Measurements from ENCODE around the gene LTBR.

The LTBR gene

DNA sequence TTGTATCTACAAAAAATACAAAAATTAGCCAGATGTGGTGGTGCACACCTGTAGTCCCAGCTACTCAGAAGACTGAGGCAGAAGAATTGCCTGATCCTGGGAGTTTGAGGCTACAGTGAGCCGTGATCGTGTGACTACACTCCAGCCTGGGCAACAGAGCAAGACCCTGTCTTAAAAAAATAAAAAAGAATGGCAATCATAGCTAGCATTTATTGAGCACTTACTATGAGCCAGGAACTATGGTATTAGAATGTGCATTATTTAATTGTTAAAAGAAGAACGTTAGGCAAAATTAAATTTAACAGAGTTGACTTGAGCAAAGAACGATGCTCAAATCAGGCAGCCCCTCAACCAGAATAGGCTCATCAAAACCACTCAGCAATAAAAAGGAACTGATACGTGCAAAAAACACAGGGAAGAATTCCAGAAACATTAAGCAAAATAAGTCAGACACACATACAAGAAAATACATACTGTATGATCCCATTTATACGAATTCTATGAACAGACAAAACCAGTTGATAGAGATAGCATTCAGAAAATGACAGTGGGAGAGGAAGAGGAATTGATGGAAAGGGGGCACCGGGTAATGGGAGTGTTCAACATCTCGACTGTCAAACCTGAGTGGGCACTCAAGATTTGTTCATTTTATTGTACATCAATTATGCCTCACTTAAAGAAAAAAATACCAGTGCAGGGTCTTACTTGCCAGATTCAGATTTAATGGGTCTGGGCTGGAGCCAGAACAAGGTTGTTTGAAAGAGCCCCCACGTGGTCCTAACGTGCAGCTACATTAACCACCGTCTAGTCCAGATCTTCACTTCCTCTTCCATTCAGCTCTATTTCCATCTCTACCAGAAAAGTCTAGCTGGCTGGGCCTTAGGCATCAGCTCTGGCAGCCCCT, 16.6 kb upstream of the LTBR start:
- H3K27ac ChIP-seq = peak overlapping the region; percentile 18
- no peak for DNase-seq (ENCODE audit: low read depth, low spot score)

DNA sequence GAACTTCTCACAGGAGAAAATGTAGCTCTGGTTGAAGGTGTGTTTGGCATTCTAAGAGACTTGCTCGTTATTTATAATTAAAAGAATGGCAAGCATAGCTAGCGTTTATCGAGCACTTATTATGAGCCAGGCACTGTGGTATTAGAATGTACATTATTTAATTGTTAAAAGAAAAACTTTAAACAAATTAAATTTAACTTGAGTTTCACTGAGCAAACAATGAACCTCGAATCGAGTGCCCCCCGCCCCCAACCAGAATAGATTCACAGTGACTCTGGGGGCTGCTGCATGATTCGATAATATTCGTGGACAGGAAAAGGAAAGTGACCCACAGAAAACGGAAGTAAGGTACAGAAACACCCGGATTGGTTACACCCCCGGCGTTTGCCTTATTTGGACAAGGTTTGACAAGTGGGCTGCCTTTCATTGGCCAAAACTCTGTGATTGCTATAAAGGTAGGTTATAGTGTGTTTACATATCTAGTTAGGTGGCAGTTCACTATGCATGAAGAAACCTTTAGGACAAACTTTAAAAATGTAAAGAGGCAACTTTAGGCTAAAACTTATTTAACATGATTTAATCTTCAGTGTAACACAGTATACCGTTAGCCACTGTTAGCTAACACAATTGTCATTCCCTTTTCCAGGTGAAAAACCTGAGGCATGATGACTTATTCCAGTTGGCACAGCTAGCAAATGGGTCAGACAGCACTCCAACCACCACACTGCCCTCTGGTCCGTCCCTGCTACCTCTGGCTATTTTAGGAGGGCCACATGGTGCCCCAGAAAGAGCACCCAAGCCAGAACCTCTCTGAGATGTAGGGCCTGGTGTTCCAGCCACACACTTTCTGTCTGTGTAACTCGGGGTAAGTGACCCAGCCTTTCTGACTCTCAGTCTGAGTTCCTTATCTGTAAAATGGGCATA, 15.7 kb upstream of the LTBR start:
- no peak for DNase-seq (ENCODE audit: low read depth, low spot score)
- H3K27ac ChIP-seq = peak overlapping the region; percentile 18

DNA sequence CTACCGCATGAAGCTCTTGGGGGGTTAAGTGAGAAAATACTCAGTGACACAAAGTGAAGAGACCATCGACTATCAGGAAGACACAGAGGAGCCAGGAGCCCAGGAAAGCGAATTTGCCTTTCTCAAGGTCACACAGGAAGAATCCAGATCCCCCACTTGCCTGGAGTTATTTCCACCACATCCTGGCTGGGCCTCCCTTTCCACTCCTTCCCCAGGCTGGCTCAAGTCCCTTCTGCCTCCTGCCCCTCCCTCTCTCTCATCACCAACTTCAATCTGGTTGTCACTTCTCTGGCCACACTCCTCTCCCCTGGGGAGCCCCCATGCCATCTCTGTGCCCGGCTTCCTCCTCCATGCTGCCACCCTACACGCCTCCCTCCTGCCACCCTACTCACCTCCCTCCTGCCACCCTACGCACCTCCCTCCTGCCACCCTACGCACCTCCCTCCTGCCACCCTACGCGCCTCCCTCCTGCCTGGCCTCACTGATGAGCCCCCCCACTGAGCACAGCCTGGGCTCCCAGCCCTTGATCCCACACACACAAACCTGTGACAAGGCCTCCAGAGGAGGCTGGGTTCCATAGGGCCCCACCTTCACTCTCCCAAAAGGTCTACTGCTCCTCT, 14.9 kb upstream of the LTBR start:
- no peak for DNase-seq (ENCODE audit: low read depth, low spot score)
- H3K27ac ChIP-seq = peak overlapping the region; percentile 18

DNA sequence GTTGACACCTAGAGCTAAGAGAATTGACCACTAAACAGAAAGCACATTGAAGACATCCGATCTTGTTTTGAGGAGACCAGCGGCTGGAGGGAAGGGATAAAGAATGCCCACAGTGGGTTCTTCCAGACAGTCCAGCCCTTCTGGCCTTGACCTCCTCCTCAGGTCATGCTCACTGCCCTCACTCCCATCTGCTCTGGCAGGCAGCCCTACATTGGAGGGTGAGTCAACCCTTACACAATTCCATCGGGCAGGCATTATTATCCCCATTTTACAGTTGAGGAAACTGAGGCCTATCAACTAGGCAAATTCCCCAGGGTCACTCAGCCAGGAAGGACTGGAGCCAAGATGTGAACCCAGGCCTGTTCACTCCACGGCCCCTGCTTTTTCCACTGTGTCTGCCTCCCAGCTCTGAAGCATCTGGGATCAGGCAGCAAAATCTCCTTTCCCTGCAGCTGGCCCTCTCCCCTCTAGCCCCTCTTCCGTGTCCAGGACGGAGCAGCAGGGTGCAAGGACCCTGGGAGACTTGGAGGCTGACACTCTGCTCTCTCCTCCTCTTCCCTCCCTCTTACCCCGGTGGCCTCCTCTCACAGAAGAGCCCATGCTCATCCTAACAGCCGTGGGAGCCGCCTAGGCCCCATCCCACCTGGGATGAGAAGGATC, 13.9 kb upstream of the LTBR start:
- peak overlapping the region; percentile 99 for H3K27ac ChIP-seq
- no peak for DNase-seq (ENCODE audit: low read depth, low spot score)

DNA sequence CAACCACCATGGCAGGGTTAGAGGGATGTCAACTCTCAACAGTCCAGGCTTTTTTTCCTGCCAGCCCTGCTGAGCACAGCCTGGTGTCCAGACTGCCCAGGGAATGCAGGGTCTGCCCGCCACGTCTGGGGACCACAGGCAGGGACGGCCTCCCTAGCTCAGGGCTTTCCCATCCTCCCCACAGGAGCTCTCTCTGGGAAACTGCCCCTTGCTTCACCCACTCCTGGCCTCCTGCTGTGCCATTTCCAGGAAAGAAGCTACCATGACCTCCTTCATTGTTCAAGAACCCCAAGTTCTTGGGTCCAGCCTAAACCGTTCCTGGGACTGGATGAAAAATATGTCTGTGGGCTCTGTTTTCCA, 13.4 kb upstream of the LTBR start:
- peak overlapping the region; percentile 99 for H3K27ac ChIP-seq
- no peak for DNase-seq (ENCODE audit: low read depth, low spot score)

DNA sequence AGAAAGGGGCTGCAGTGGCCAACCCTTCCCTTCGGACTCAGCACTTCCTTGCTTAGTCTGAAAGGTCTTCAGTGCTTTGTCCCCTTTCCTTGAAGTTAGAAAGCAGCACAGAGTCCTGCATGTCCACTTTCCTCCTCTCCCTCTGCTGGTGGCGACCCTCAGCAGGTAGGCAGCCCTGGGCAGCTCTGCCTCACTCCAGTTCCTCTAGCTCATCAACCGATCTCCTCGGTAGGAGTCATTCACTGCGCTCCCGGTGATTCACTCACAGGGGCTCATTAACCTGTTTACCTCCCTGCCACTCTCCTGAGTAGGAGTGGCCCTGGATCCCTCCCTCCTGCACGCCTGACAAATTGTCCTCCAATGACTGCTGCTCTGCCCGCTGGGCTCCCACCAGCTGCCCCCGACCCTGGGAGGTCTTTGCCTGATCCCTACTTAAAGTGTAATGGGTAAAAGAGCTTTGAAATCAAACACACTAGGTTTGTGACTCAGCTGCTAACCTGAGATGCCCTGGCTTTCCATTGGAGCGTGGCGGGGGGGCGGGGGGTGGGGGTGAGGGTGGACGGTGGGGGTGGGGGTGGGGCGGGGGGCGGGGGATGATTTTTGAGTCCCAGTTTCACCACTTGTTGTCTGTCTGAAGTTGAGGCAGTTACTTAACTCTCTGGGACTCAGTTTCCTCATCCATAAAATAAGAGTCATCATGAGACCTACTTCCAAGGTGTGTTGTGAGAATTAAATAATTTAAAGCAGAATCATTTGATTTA, 12.8 kb upstream of the LTBR start:
- H3K27ac ChIP-seq = peak overlapping the region; percentile 99
- peak; percentile 92 for DNase-seq (ENCODE audit: low read depth, low spot score)

DNA sequence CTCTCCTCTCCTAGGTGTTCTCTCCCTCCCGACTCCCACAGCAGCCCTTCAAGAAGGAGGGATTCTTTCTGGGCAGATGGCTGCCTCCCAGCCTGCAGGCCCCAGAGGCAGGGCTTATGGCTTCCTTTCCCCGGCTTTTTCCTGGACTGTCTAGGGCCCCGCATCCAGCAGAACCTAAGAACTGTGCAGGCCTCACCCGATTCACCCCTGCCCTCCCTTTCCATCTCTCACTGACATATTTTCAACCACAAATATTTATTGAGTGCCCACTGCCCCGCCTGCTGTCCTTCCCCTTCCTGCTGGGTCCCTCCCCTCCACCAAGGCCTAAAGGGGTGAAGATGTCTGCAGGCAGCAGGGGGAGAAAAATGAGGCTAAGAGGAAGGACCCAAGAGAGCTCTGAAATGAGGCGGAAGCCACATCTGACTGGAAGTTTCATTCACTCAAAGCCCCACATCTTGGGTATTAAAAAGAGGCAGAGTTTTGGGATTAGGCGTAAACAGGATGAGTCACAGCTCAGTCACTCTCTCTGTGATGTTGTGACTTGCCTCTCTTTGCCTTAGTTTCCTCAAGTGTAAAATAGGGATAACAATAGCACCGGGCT, 11.5 kb upstream of the LTBR start:
- DNase-seq (ENCODE audit: low read depth, low spot score) = peak; percentile 87
- H3K27ac ChIP-seq = peak overlapping the region; percentile 99

DNA sequence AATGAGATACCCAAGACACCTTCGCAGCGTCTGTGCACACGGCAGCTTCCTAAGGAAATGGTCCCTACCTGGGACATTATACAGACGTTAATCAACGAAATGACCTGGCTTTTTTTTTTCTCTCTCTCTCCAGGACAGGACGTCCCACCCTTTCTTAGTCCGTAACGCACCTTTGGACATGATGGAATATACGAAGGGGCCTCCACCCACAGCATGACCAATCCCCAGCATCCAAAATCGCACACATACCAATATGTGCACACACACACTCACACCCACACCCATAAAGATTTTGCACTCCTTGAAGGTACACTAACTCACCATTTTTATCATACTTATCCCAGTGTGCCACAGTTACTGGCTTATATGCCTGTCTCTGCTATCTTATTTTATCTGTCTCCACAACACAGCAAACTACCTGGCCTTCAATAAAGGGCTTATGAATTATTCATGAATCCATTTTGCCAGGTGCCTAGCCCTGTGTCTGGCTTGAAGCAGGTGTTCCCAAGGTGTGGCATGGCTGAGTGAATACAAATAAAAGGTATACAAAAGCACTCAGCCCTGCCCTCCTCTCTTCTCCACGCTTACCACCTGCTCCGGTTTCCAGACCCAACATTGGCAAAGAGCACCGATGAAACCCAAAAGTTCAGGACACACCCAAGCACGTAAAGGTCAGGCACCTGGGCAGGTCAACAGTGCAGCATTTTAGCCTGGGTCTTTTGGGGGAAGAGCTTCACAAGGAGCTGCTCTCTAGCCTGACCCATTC, 10.8 kb upstream of the LTBR start:
- no peak for DNase-seq (ENCODE audit: low read depth, low spot score)
- peak overlapping the region; percentile 99 for H3K27ac ChIP-seq

DNA sequence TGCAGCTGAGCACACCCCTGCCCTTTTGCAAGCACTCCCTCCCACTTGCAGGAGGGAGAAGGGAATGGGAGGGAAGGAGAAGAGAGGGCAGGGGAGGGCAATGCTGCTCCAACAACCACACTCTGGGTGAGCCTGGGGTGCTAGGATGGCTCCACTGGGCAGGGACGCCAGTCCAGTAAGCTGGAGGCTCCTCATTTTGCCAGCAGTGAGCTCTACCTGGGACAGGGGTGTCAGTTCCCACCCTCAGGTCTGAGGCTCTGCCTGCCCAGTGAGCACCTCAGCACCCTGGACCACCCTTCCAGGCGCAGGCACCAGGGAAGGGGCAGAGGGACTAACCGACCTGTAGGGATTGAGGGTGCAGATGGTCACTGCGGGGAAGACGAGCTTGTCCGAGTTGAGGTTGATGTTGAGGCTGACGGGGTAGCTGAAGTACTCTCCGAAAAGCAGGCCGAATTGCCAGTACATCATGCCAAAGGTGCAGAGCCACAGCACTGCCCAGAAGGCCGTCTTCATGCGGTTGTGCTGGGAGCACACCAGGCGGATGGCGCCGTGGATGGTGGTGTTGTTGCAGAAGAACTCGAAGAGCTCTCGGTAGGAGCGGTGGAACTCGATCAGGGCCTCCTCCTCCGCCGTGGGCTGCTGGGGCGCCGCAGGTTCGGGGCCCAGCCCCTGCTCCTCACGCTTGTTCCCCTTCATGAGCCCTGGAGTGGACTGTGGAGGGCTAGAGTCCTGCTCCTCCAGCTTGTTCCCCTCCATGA, 9.8 kb upstream of the LTBR start:
- H3K27ac ChIP-seq = peak overlapping the region; percentile 99
- no peak for DNase-seq (ENCODE audit: low read depth, low spot score)

DNA sequence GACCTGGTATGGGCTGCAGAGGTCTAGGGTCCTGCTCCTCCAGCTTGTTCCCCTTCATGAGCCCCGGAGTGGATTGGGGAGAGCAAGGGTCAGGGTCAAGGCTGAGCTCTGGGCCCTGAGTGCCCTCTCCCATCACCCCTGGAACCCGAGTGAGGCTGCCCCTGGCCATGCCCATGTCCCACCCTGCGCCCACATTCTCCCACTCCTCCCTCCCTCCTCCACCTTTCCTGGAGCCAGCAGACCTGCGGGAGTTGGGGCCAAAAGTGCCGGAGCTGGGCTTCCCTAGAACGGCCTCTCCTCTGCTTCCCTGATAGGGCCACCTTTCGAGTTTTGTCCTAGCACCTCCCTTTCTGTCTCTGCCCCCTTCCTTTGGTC, 9.2 kb upstream of the LTBR start:
- H3K27ac ChIP-seq = peak overlapping the region; percentile 99
- no peak for DNase-seq (ENCODE audit: low read depth, low spot score)

DNA sequence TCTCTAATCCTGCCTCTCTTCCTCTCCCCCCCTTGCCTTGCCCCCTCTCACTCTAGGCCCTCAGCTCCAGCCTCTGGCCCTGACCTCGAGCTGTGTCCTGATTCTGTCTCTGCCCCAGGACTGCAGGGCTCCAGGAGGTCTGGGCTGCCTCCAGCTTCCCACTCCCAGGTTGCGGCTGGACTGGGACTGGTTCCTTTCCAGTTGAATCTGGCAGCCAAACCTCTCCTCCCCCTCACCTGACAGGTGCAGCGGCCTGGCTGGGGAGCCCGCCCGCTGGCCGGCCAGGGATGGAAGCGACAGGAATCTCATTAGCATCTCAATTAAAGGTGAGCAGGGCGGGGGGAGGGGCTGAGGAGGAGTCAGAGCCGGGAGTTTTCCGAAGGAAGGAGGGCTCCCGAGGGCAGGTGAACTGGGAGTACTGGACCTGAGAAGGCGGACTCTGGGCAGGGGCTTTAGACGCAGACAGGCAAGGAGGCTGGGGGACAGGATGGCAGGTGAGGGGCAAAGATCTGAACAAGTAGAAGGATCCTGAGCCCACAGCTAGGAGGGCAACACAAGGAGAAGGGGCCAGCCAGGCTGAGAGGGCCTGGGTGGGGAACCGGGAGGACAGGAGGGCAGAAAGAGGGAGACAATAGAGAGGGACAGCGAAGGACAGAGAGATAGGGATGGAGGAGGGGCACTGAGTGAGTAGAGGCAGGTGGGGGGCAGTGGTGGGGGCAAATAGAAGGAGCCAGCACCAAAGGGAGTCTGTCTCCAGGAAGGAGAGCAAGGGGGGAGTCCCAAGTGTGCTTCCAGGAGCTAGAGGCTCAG, 8.5 kb upstream of the LTBR start, which contains the start of gene SCNN1A:
TSS of gene SCNN1A (minus strand) at position 295 of the 810 bp plus-strand sequence. CDS start 780 bp downstream, outside the sequence.
- peak within 1 kb of the TSS; percentile 99 for H3K27ac ChIP-seq
- no peak for DNase-seq (ENCODE audit: low read depth, low spot score)

DNA sequence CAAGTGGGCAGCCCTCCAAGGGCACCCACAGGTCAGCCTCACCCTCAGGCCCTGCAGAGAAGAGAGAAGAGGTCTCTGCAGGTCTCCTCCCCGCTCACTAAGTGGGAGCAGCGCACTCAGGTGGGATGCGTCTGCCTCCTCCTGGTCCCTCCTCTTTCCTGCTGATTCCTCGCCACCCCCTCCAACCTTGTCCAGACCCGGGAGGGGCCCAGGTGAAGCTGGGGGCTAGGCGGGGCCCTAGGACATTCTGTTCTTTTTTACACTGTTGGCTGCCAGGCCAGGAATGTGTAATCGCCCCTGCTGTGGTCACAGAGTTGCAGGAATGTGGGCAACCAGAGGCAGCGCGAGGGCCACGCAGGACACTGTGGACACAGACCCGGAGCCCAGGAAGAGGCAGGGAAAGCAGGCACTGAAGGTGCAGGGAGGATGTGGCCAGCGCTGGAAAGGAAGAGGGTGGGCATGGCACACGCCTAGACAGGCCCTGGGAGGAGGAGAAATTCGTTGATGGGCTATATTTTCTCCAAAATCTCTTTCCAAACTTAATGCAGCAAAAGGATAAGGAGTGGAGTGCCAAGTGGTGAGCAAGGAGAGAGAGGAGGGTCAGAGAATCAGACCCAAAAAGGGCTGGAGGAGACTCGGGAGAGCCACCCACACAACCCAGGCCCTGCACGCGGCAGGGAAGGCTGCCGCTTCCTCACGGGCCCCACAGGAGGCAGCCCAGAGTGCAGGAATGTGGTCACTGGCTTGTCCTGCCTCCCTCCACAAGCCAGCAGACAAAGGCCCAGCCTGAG, 7.7 kb upstream of the LTBR start:
- DNase-seq (ENCODE audit: low read depth, low spot score) = no peak
- H3K27ac ChIP-seq = peak overlapping the region; percentile 99

DNA sequence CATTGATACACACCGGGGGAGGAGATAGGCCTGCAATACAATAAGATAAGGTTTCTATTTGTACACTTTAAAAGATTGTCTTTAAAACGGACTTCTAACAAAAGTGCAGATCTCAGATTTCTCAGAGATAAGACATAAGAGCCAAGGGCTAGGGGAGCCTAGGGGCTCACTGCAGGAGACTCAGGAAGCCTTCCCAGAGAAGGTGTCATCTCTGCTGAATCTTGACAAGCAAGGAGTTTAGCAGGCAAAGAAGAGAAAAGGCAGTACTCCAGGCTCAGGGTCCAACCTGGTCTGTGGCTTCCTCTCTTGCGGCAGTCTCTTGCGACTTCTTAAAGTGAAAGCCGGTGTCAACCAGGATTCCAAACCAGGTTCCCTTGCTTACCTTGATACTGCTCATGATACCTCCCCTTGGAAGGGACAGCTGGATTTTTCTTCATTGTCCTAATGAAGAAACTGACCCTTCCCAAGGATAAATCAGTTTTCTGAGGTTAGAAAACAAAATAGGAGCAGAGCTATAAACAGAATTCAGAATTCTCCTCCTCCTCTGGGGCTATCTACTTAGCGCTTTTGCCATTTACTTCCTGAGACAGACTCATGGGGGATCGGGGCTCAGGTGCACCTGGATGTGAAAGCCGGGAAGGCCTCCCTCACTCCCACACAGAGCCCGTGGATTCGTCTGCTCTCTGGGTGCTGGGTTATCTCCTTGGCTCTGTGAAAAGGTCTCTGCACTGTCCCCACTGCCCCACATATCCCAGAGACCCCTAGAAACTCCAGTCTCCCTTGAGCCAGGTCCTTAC, 6.9 kb upstream of the LTBR start:
- DNase-seq (ENCODE audit: low read depth, low spot score) = no peak
- H3K27ac ChIP-seq = peak overlapping the region; percentile 99

DNA sequence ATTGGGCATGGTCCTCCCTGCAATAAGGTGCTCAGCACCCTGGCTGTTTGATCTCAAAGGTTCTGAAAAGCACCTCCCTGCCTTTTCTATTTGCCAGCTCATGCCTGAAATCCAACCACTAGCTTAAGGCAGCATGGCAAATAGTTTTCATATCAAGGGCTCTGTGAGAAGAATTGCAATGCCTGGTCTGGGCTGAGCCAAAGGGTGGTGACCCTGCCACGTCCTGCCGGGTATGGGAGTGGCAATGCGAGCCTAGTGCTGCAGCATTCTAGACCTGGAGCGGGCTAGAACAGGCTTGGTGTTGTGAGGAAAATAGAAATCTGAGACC, 6.3 kb upstream of the LTBR start:
- DNase-seq (ENCODE audit: low read depth, low spot score) = no peak
- H3K27ac ChIP-seq = peak overlapping the region; percentile 99

DNA sequence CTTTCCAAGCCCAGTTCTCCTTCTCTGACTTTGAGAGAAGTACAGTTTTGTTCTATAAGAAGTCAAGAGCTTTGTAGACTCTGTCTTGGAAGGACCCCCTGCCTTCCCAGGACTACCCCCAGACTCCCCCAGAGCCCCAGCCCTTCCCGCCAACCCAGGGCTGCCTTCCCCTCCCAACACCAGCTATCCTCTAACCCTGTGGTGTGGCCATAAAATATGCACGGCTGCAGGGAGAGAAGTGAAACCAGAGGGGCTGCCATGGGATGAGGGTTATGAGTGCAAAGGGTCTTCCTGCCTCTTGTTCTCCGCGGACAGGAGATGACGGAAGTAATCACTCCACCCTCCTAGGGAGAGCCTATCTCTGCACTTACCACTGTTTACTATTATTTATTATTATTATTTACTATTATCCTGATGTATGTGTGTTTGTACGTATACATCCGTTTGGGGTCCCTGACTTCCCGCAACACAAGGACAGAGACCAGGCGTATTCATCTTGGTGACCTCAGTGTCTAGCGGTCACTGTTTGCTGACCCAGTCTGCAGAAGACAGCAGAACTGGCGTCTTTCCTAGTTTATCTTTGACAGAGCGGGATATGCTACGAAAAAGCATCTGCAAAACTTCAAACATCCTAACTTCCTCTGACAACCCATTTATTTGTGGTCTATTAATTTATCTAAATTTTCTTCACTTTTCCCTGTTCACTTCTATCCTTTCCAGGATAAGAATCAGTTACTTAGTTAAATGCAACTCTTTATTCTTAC, 5.1 kb upstream of the LTBR start:
- DNase-seq (ENCODE audit: low read depth, low spot score) = no peak
- H3K27ac ChIP-seq = no peak overlapping the region

Data from epithelial cell of prostate (primary cell).